ENCODE measurements around the gene MTCH2.
"Not testable (repeated sequence)": the region's sequence is repeated elsewhere in the genome, so short reads cannot be mapped to it uniquely, and the experiment has no call there.

The MTCH2 gene

GRCh38 chr11:47668665-47669064 lies 26.3 kb upstream of the MTCH2 start:
- H3K4me2 ChIP-seq (ENCODE audit: low read depth, low read length, poor library complexity, severe bottlenecking): no peak overlapping the region
- no peak for TF ChIP-seq CTCF (IDR thresholded peaks at IDR 0.05; ENCODE audit: insufficient read depth, low read length, poor library complexity, severe bottlenecking)
- TF ChIP-seq EZH2phosphoT487 (conservative IDR thresholded peaks at IDR 0.05; ENCODE audit: low read length): no peak
- H3K9me2 ChIP-seq (replicated peaks; ENCODE audit: insufficient read depth, low read length): no peaks in the 10 kb centered on the region
- no peaks in the 10 kb centered on the region for H4K20me1 ChIP-seq (ENCODE audit: low read depth, low read length)
- no peaks in the 10 kb centered on the region for H3K79me2 ChIP-seq (ENCODE audit: insufficient read depth, low read length)
- no peaks in the 10 kb centered on the region for H3K9me3 ChIP-seq (ENCODE audit: insufficient read depth, low read length)
- H3F3A ChIP-seq (ENCODE audit: insufficient read depth): no peaks in the 10 kb centered on the region
- no peak overlapping the region for H2AFZ ChIP-seq (ENCODE audit: low read depth, low read length, severe bottlenecking)
- no peaks in the 10 kb centered on the region for H3K27me3 ChIP-seq (ENCODE audit: low read length)
- H3K9ac ChIP-seq (ENCODE audit: low read length): no peak overlapping the region
- no peaks in the 10 kb centered on the region for H3K36me3 ChIP-seq (ENCODE audit: low read length)
- no peak overlapping the region for H3K4me3 ChIP-seq (ENCODE audit: insufficient read depth, low read length, poor library complexity, severe bottlenecking)
- no peak overlapping the region for H3K27ac ChIP-seq (ENCODE audit: low read depth, low read length)

GRCh38 chr11:47667555-47667954 lies 25.2 kb upstream of the MTCH2 start:
- H4K20me1 ChIP-seq (ENCODE audit: low read depth, low read length): no peaks in the 10 kb centered on the region
- TF ChIP-seq EZH2phosphoT487 (conservative IDR thresholded peaks at IDR 0.05; ENCODE audit: low read length) (no peak), CTCF (IDR thresholded peaks at IDR 0.05; ENCODE audit: insufficient read depth, low read length, poor library complexity, severe bottlenecking) (no peak)
- H3K9ac ChIP-seq (ENCODE audit: low read length): no peak overlapping the region
- H3K79me2 ChIP-seq (ENCODE audit: insufficient read depth, low read length): no peaks in the 10 kb centered on the region
- no peak overlapping the region for H2AFZ ChIP-seq (ENCODE audit: low read depth, low read length, severe bottlenecking)
- no peak overlapping the region for H3K4me3 ChIP-seq (ENCODE audit: insufficient read depth, low read length, poor library complexity, severe bottlenecking)
- no peaks in the 10 kb centered on the region for H3F3A ChIP-seq (ENCODE audit: insufficient read depth)
- no peak overlapping the region for H3K4me2 ChIP-seq (ENCODE audit: low read depth, low read length, poor library complexity, severe bottlenecking)
- H3K27me3 ChIP-seq (ENCODE audit: low read length): no peaks in the 10 kb centered on the region
- H3K9me3 ChIP-seq (ENCODE audit: insufficient read depth, low read length): no peaks in the 10 kb centered on the region
- H3K9me2 ChIP-seq (replicated peaks; ENCODE audit: insufficient read depth, low read length): no peaks in the 10 kb centered on the region
- H3K27ac ChIP-seq (ENCODE audit: low read depth, low read length): no peak overlapping the region
- H3K36me3 ChIP-seq (ENCODE audit: low read length): no peaks in the 10 kb centered on the region

- Histone ChIP-seq H4K20me1 (ENCODE audit: low read depth, low read length) (no peaks in the 10 kb centered on the region), H3K4me2 (ENCODE audit: low read depth, low read length, poor library complexity, severe bottlenecking) (no peak overlapping the region), H3K79me2 (ENCODE audit: insufficient read depth, low read length) (no peaks in the 10 kb centered on the region), H3K9me3 (ENCODE audit: insufficient read depth, low read length) (no peaks in the 10 kb centered on the region), H3K9ac (ENCODE audit: low read length) (no peak overlapping the region), H3K9me2 (replicated peaks; ENCODE audit: insufficient read depth, low read length) (no peaks in the 10 kb centered on the region), H3K27ac (ENCODE audit: low read depth, low read length) (no peak overlapping the region), H3K4me3 (ENCODE audit: insufficient read depth, low read length, poor library complexity, severe bottlenecking) (no peak overlapping the region), H3K27me3 (ENCODE audit: low read length) (no peaks in the 10 kb centered on the region), H2AFZ (ENCODE audit: low read depth, low read length, severe bottlenecking) (no peak overlapping the region), H3F3A (ENCODE audit: insufficient read depth) (no peaks in the 10 kb centered on the region), H3K36me3 (ENCODE audit: low read length) (no peaks in the 10 kb centered on the region)
- TF ChIP-seq CTCF (IDR thresholded peaks at IDR 0.05; ENCODE audit: insufficient read depth, low read length, poor library complexity, severe bottlenecking) (no peak), EZH2phosphoT487 (conservative IDR thresholded peaks at IDR 0.05; ENCODE audit: low read length) (no peak)
Observed at GRCh38 chr11:47667135-47667534, 24.8 kb upstream of the MTCH2 start.

- H4K20me1 ChIP-seq (ENCODE audit: low read depth, low read length); H3K4me2 ChIP-seq (ENCODE audit: low read depth, low read length, poor library complexity, severe bottlenecking); H3F3A ChIP-seq (ENCODE audit: insufficient read depth); H3K9ac ChIP-seq (ENCODE audit: low read length); H3K27ac ChIP-seq (ENCODE audit: low read depth, low read length); H3K4me3 ChIP-seq (ENCODE audit: insufficient read depth, low read length, poor library complexity, severe bottlenecking); H3K27me3 ChIP-seq (ENCODE audit: low read length); H3K79me2 ChIP-seq (ENCODE audit: insufficient read depth, low read length); H2AFZ ChIP-seq (ENCODE audit: low read depth, low read length, severe bottlenecking); H3K36me3 ChIP-seq (ENCODE audit: low read length); H3K9me3 ChIP-seq (ENCODE audit: insufficient read depth, low read length); H3K9me2 ChIP-seq (replicated peaks; ENCODE audit: insufficient read depth, low read length): not testable (repeated sequence)
Observed at GRCh38 chr11:47664936-47665335, 22.6 kb upstream of the MTCH2 start.

Data from SU-DHL-6 (cell line).